ENCODE data around the gene PLD4. TPM values are rescaled to one million over a fixed set of nuclear protein-coding genes. Genes with fewer than 3 reads are reported as not detected.

Gene PLD4
- total RNA-seq, 1 donor from 2014 or later: 0.27 TPM

DNA sequence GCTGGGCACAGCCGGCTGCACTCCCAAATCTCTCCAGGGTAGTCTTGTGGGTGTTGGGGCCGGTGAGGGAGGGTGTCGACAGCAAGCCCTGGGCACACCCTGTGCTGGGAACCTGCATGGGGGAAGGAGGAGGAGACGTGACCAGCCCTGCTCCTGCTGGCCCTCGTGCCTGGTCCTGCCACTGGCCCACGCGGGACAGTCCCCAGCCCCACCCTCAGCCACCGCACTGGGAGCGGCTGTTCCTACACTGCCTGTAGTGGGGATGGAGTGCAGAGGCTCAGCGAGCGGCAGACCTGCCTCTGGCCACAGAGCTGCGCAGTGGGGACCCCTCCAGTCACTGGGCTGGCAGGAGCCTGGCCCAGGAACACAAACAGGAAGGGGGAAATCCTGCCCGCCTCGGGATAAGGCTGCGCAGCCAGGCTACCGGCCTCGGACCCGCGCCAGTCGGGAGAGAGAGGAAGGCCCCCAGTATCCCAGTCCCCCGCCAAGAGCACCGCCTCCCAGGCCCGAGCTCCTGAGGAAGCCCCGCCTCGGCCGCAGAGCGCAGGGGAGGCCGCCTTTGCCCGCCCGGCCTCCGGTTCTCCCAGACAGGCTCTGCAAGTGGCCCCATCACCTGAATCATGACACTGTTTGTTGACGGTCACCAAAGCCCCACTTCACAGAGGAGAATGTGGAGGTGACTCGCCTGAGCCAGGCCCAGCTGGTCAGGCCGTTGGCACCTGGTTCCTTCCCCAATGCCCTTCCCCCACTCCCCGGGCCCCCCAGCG lies 42.9 kb downstream of the PLD4 start:
- intact Hi-C loops (cut with micrococcal nuclease): no loop called here
- peak; percentile 71 for DNase-seq
- ATAC-seq: peak; percentile 69

DNA sequence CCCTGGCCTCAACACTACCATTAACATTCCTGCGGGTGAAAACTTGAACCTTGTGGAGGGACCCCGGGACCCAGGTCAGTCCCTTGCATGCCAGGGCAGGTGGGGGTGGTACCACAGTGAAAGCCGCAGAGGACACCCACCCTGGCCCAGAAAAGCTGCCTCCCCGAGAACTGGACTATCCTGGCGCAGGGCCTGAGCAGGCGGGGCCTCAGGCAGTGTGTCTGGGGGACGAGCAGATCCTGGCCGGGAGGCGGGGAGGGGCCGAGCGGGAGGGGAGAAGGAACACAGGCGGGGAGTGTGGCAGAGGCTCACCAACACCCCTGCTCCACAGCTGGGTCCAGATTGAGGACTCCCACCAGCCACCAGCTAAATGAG lies 43.5 kb downstream of the PLD4 start:
- ATAC-seq (peak; percentile 78), DNase-seq (peak; percentile 86)
- intact Hi-C loops (cut with micrococcal nuclease): no loop called here

DNA sequence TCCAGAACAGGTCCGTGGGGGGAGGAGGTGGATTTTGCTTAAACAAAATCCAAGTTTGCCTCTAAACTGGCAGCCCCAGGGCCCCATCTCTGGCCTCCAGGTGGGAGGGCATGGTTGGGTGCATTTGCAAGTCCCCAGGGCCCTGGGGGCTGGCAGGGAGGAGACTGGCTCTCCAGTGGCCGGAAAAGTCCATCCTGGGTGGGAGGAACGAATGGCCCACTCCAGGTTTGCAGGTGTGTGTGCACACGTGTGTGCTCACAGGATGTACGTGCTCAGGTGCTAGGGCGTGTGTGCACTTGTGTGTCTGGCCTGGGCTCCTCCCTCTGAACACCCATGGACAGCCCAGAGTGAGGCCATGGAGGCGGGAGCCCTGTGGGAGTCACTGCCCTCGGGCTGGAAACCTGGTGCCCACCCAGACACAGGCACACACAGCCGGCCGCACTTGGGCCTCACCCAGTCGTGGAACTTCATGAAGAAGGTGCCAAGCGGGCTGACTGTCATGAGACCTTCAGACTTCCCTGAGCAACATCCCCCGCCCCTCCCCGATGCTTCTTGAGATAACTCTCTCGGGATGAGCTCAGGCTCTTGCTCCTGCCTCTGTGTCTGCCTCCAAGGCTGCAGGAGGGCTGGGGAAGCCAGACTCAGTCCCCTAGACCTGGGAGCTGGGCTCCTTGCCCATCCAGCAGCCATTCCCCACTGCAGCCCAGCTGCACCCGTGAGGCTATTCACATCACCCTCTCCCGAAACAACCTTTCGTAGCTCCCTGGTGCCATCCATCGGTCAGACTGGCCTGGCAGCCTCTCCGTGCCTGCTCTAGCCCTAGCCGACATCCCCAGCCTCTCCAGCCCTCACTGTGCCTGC lies 44.1 kb downstream of the PLD4 start:
- ATAC-seq (no peak), DNase-seq (peak; percentile 31)
- intact Hi-C loops (cut with micrococcal nuclease): no loop called here

GRCh38 chr14:104969741-104970230 lies 45.1 kb downstream of the PLD4 start:
- intact Hi-C loops (cut with micrococcal nuclease): loop anchor here (10.0 kb wide), 1 partner anchor 75 kb away; no protein-coding TSS in a partner anchor
- no peak for ATAC-seq
- DNase-seq: no peak

DNA sequence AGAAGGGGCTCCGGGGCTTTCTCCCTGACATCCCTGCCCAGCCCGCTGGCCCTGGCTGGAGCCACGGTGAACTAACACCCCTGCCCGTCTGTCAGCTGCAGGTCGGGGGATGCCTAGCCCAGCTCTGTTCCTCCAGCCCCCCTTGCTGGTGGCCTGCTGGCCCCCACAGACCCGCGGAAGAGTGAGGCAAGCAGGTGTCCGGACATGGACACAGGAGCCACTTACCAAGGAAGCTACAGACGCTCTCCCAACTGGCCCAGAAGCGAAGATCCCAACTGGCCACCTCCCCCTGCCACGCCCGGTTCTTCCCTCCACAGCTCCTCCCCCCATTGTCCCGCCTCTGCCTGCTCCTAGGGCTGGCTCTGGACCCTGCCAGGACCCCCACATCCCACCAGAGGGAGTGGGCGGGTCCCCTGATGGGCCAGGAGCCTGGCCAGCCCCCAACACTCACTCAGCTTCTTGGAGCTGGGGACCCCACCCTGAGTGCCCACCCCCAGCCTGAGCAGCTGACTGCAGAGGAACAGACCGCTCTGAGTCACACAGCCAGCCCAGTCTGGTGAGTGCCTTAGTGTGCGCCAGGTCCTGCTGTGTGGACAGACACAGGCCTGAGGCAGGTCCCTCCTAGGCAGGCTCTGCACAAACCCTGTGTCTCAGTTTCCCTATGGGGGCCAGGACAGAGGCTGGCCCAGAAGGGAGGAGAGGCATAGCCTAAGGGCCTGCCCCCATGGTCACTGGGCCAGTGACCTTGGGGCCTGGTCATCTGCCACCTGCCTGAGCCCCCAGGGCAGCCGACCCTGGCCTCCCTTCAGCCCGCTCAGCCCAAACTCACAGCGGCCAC lies 45.8 kb downstream of the PLD4 start:
- intact Hi-C loops (cut with micrococcal nuclease): loop anchor here (10.0 kb wide), 1 partner anchor 74 kb away; no protein-coding TSS in a partner anchor
- ATAC-seq (peak; percentile 13), DNase-seq (peak; percentile 61)

DNA sequence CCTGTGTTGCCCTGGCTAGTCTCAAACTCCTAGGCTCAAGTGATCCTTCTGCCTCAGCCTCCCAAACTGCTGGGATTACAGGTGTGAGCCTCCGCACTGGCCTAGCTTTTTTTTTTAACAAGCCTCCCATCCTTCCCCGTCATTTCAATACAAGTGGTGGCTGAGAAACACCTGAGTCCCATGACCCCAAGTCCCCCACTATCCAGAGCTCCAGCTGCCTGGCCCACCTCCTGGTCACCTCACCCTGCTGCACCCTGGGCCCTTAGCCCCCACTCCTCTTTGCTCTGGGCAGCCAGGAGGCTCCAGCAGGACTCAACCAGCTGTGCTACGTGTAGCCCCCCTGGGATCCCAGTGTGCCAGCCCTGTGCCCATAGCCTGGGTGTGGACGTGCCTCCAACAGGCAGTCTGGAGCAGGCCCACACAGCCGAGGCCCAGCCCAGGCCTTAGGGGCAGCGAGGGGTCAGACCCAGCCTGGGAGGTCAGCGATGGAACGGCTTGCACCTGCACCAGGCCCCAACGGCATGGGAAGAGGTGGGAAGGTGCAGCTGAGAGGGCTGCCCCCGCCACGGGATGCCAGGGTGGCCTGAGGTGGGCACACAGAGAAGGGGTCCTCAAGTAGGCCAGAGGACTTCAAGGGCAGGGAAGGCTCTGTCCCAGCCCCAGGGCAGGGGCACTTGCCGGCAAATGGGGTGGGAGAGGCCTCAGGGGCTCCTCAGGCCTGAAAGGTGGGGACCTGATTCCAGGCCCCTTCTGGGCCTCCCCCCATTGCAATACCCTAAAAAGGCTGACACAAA lies 47.0 kb downstream of the PLD4 start:
- DNase-seq: peak; percentile 27
- intact Hi-C loops (cut with micrococcal nuclease): loop anchor here (10.0 kb wide), 1 partner anchor 73 kb away; no protein-coding TSS in a partner anchor
- ATAC-seq: no peak

DNA sequence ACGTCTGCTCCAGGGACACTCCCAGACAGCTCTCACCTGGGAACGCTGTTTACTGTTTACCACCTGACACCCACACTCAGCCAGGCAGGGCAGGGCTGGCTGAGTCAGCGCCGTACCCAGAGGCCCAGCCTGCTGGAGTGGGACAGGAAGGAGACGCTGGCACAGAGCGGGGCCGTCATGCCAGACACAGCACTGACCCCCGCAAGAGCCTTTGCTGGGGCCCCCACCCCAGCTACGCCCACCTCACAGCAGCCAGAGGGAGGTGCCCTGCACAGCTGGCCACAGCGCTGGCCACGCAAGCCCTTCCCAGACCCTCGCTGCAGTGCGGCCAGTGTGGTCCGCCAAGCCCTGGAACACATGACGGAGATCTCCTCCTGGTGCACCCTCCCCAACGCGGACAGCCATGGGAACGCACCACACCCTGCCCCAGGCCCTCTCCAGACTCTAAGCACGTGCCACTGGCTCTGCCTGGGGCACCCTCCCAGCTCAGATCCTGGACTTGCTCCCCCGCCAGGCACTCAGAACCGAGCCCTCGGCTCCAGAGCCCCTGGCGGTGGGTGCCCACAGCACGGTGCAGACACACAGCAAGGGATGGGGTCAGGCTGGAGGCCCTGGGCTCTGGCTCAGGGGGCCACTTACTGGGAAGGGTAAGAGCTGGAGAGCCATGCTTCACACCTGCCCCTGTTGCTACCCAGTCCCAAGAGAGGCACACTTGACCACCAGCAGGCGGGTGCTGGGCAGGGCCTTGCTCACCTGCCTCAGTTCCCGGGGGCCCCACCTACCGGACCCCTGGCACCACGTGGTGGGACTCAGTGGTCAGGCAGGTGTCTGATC lies 47.8 kb downstream of the PLD4 start:
- DNase-seq (peak; percentile 31), ATAC-seq (no peak)
- intact Hi-C loops (cut with micrococcal nuclease): loop anchor here (10.0 kb wide), 1 partner anchor 72 kb away; no protein-coding TSS in a partner anchor

DNA sequence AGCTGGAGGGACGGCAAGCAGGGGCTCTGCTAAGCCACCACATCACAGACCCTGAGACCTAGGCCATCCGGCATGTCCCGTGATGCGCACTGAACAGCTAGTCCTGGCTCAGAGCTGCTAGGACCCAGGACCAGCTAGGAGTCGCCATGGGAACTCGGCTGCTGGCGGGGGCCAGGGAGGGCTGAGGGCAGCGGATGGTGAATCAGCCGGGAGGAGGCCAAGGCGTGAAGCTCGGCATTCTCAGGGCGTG lies 48.4 kb downstream of the PLD4 start:
- peak; percentile 50 for ATAC-seq
- DNase-seq: peak; percentile 70
- intact Hi-C loops (cut with micrococcal nuclease): loop anchor here (10.0 kb wide), 1 partner anchor 72 kb away; no protein-coding TSS in a partner anchor

GRCh38 chr14:104973385-104974145 lies 48.9 kb downstream of the PLD4 start:
- peak; percentile 19 for ATAC-seq
- peak; percentile 50 for DNase-seq
- intact Hi-C loops (cut with micrococcal nuclease): loop anchor here (10.0 kb wide), 1 partner anchor 71 kb away; no protein-coding TSS in a partner anchor

DNA sequence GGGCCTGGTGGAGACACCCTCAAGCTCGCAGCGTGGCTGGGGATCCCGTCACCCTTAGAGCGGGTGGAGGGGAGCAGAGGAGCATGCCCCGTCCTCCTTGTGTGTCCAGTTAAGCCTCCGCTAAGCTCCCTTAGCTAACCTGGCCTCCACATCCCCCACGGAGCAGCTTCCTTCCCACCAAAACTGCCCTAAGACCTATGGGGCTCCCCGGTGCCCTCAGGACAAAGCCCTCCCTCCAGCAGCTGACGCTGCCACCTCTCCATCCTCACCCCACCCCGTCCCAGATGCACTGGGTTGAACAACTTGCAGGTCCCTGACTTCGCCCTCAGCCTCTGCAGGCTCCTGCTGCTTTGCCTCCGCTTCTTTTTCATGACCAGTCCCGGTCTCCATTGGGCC lies 49.5 kb downstream of the PLD4 start:
- DNase-seq: peak; percentile 15
- intact Hi-C loops (cut with micrococcal nuclease): loop anchor here (10.0 kb wide), 1 partner anchor 71 kb away; no protein-coding TSS in a partner anchor
- ATAC-seq: no peak

- intact Hi-C loops (cut with micrococcal nuclease): loop anchor here (10.0 kb wide), 1 partner anchor 70 kb away; no protein-coding TSS in a partner anchor
- DNase-seq: peak; percentile 23
These were observed 50.1 kb downstream of the PLD4 start for GRCh38 chr14:104974665-104975390.

GRCh38 chr14:104975481-104976197 lies 51.0 kb downstream of the PLD4 start:
- intact Hi-C loops (cut with micrococcal nuclease): loop anchor here (10.0 kb wide), 1 partner anchor 69 kb away; no protein-coding TSS in a partner anchor
- no peak for ATAC-seq
- DNase-seq: no peak

More at GRCh38 chr14:104974665-104975390, 50.1 kb downstream of the PLD4 start:
- ATAC-seq: no peak

GRCh38 chr14:104976198-104977007 lies 51.7 kb downstream of the PLD4 start:
- DNase-seq: peak; percentile 91
- intact Hi-C loops (cut with micrococcal nuclease): loop anchor here (10.0 kb wide), 1 partner anchor 68 kb away; no protein-coding TSS in a partner anchor
- peak; percentile 66 for ATAC-seq

GRCh38 chr14:104977008-104977680 lies 52.5 kb downstream of the PLD4 start:
- DNase-seq: peak; percentile 30
- intact Hi-C loops (cut with micrococcal nuclease): loop anchor here (10.0 kb wide), 1 partner anchor 68 kb away; no protein-coding TSS in a partner anchor
- no peak for ATAC-seq

All from left ventricle myocardium superior (tissue), 1 donor.